ENCODE data around the gene ADRA2A.

ADRA2A gene

DNA sequence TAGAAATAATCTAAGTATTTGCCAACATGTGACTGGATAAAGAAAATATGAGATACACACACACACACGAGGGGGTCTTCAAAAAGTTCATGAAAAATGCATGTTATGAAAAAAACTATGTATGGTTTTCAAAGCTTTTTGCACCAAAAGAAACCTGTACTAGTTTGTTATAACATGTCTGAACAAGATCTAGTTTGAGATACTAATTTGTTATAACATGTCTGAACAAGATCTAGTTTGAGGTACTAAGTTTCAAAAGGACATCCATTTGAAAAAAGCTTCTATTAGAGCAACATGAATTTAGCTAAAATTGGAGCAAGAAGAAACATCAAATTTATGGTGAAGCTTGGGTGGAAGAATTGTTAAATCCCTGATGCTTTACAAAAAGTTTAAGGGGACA is 19.8 kb upstream of the ADRA2A start:
- TF ChIP-seq, protein P1, sequence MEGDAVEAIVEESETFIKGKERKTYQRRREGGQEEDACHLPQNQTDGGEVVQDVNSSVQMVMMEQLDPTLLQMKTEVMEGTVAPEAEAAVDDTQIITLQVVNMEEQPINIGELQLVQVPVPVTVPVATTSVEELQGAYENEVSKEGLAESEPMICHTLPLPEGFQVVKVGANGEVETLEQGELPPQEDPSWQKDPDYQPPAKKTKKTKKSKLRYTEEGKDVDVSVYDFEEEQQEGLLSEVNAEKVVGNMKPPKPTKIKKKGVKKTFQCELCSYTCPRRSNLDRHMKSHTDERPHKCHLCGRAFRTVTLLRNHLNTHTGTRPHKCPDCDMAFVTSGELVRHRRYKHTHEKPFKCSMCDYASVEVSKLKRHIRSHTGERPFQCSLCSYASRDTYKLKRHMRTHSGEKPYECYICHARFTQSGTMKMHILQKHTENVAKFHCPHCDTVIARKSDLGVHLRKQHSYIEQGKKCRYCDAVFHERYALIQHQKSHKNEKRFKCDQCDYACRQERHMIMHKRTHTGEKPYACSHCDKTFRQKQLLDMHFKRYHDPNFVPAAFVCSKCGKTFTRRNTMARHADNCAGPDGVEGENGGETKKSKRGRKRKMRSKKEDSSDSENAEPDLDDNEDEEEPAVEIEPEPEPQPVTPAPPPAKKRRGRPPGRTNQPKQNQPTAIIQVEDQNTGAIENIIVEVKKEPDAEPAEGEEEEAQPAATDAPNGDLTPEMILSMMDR (IDR thresholded peaks at IDR 0.05; ENCODE audit: control insufficient read depth, extremely low read depth, insufficient read depth) = no peak
- DNase-seq (ENCODE audit: low read depth) = no peak
- no peak overlapping the region for H3K4me3 ChIP-seq (ENCODE audit: low read depth, low read length)

DNA sequence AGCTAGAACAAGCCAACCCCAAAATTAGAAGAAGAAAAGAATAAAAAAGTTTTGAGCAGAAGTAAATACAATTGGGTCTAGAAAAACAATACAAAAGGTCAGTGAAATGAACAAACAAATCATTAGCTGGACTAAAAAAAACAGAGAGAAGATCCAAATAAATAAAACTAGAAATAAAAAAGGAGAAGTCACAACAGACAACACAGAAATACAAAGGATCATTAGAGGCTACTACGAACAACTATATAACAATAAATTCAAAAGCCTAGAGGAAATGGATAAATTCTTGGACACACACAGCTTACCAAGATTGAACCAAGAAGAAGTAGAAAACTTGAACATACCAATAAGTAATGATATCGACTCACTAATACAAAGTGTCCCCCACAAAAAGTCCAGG is 13.4 kb upstream of the ADRA2A start:
- DNase-seq (ENCODE audit: low read depth) = no peak
- TF ChIP-seq, protein P1 (IDR thresholded peaks at IDR 0.05; ENCODE audit: control insufficient read depth, extremely low read depth, insufficient read depth) = no peak
- H3K4me3 ChIP-seq (ENCODE audit: low read depth, low read length) = no peak overlapping the region

DNA sequence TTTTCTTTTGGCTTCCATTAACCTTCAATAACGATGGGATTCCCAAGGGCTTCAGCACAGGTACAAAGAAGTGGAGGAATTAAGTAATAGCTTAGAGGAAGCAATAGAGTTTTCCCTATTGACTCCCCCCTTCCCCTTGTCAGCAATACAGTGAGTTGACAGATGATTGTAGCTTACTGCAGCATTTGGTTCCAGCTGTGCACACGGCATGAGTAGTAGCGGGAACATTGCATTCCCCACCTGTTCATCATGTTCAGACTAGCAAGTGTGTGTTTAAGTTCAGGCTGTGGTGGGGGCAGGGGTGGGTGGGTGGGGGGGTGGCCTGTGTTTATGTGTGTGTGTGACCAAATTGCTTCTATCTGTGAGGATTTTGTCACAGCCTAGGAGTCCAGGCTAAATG is 4.6 kb upstream of the ADRA2A start:
- no peak for DNase-seq (ENCODE audit: low read depth)
- no peak overlapping the region for H3K4me3 ChIP-seq (ENCODE audit: low read depth, low read length)
- TF ChIP-seq, protein P1 (IDR thresholded peaks at IDR 0.05; ENCODE audit: control insufficient read depth, extremely low read depth, insufficient read depth) = no peak

DNA sequence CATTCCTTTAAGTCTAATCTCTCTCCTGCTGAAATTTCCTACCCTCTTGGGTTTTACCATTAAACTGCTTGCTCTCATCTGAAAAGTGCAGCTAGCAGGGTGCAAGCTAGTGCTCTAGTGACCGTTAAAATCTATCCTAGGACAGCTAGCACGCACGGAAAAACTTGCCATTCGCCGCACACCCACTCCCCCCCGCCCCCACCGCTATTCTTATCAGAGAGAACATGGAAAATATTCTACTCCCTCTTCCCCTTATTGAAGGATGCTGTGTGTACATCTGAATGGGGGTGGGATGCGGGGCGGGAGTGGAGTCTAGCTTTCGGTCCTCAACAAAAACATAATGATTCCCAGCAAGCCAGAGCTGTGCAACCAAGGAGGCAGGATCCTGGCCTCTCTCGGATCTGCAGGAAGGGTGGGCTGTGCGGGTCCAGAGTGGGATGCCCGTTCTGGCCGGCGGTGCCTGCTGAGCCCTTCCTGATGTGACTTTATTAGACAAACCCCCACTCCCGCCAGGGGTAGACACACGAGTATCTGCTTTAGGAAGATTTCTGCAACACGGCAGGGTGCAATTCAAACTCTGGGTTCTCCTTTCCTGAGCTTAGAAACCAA is 1.1 kb upstream of the ADRA2A start:
- no peak for DNase-seq (ENCODE audit: low read depth)
- TF ChIP-seq, protein P1 (IDR thresholded peaks at IDR 0.05; ENCODE audit: control insufficient read depth, extremely low read depth, insufficient read depth) = no peak

GRCh38 chr10:111076191-111076681 is 593 bp upstream of the ADRA2A start:
- peak overlapping the region; percentile 53 for H3K4me3 ChIP-seq (ENCODE audit: low read depth, low read length)
- TF ChIP-seq, protein P1 (IDR thresholded peaks at IDR 0.05; ENCODE audit: control insufficient read depth, extremely low read depth, insufficient read depth) = peak; percentile 95

More for the DNA sequence above, 1.1 kb upstream of the ADRA2A start:
- peak overlapping the region; percentile 53 for H3K4me3 ChIP-seq (ENCODE audit: low read depth, low read length)

GRCh38 chr10:111077479-111077784 is 603 bp downstream of the ADRA2A start:
- no peak for DNase-seq (ENCODE audit: low read depth)
- H3K4me3 ChIP-seq (ENCODE audit: low read depth, low read length) = peak overlapping the region; percentile 53
- TF ChIP-seq, protein P1 (IDR thresholded peaks at IDR 0.05; ENCODE audit: control insufficient read depth, extremely low read depth, insufficient read depth) = no peak

More at GRCh38 chr10:111076191-111076681, 593 bp upstream of the ADRA2A start:
- DNase-seq (ENCODE audit: low read depth) = no peak
